NCI-H524 (cell line): ENCODE data around the gene GRID1.
"Not testable (repeated sequence)": the region's sequence is repeated elsewhere in the genome, so short reads cannot be mapped to it uniquely, and the experiment has no call there.

Experiments
- DNase-seq, 2 experiments: peaks; one replicate each; lab custom pipeline; 2025; lab: John Stamatoyannopoulos, UW

Gene GRID1

GRCh38 chr10:85719408-85719807 lies 647.2 kb downstream of the GRID1 start:
- DNase-seq = no peak

GRCh38 chr10:85713885-85714284 lies 652.7 kb downstream of the GRID1 start:
- DNase-seq = no peak

- no peak for DNase-seq
These were observed 663.8 kb downstream of the GRID1 start for GRCh38 chr10:85702768-85703167.

- DNase-seq = not testable (repeated sequence)
These were observed 667.5 kb downstream of the GRID1 start for GRCh38 chr10:85699066-85699465.

GRCh38 chr10:85696893-85697292 lies 669.7 kb downstream of the GRID1 start:
- DNase-seq = no peak

GRCh38 chr10:85682621-85683020 lies 684.0 kb downstream of the GRID1 start:
- DNase-seq = no peak

- no peak for DNase-seq
These were observed 686.9 kb downstream of the GRID1 start for GRCh38 chr10:85679710-85680109.

- DNase-seq = no peak
These were observed 687.5 kb downstream of the GRID1 start for GRCh38 chr10:85679061-85679460.

GRCh38 chr10:85674851-85675250 lies 691.7 kb downstream of the GRID1 start:
- DNase-seq = no peak

GRCh38 chr10:85673270-85673669 lies 693.3 kb downstream of the GRID1 start:
- DNase-seq = no peak

GRCh38 chr10:85671530-85671929 lies 695.1 kb downstream of the GRID1 start:
- DNase-seq = no peak

- DNase-seq = no peak
These were observed 698.1 kb downstream of the GRID1 start for GRCh38 chr10:85668522-85668921.

- DNase-seq = no peak
These were observed 698.9 kb downstream of the GRID1 start for GRCh38 chr10:85667638-85668233.

- DNase-seq = no peak
These were observed 699.6 kb downstream of the GRID1 start for GRCh38 chr10:85666987-85667386.

GRCh38 chr10:85666102-85666501 lies 700.5 kb downstream of the GRID1 start:
- no peak for DNase-seq

GRCh38 chr10:85665681-85666080 lies 700.9 kb downstream of the GRID1 start:
- no peak for DNase-seq

GRCh38 chr10:85665078-85665477 lies 701.5 kb downstream of the GRID1 start:
- no peak for DNase-seq

GRCh38 chr10:85661123-85661522 lies 705.5 kb downstream of the GRID1 start:
- DNase-seq = no peak

- no peak for DNase-seq
These were observed 707.3 kb downstream of the GRID1 start for GRCh38 chr10:85659331-85659730.

- no peak for DNase-seq
These were observed 708.1 kb downstream of the GRID1 start for GRCh38 chr10:85658518-85658917.

- no peak for DNase-seq
These were observed 709.0 kb downstream of the GRID1 start for GRCh38 chr10:85657476-85658113.

- no peak for DNase-seq
These were observed 711.2 kb downstream of the GRID1 start for GRCh38 chr10:85655411-85655810.

- DNase-seq = no peak
These were observed 715.1 kb downstream of the GRID1 start for GRCh38 chr10:85651497-85651882.
